ENCODE measurements around the gene FOXD2. TPM values are rescaled to one million over a fixed set of nuclear protein-coding genes. Genes with fewer than 3 reads are reported as not detected.
"Not testable (repeated sequence)": the region's sequence is repeated elsewhere in the genome, so short reads cannot be mapped to it uniquely, and the experiment has no call there.

Gene FOXD2
- polyA plus RNA-seq, 3 donors = 0.03 to 0.11 TPM; not detected in 1

- intact Hi-C loops (cut with micrococcal nuclease) = no loop called here
- Mint-ChIP-seq H3K4me3 (peak overlapping the region in 1 of 2 donors; percentile 40), H3K4me1 (no peaks in the 10 kb centered on the region), H3K36me3 (no peaks in the 10 kb centered on the region), H3K9me3 (peaks cover 0 to 5% (median 0%) of the 10 kb centered on the region in 7 donors), H3K27me3 (ENCODE audit: low read depth in 3 of 3) (peaks cover 41 to 70% (median 57%) of the 10 kb centered on the region in 3 donors), H3K27ac (no peak overlapping the region)
- H3K4me2 ChIP-seq (replicated peaks; ENCODE audit: extremely low read depth, low read length, poor library complexity, severe bottlenecking) = no peak overlapping the region
- H3K27ac ChIP-seq (ENCODE audit: low read depth in 1 of 2, low read length in 2 of 2) = no peak overlapping the region
- no peak overlapping the region for H3K4me3 ChIP-seq (replicated peaks in 1 of 3; ENCODE audit: low read depth in 2 of 3, low read length in 3 of 3)
- H2AFZ ChIP-seq (ENCODE audit: insufficient read depth, low read depth, low read length, poor library complexity, severe bottlenecking) = no peak overlapping the region
- H3K27me3 ChIP-seq (ENCODE audit: control insufficient read depth in 2 of 2, insufficient read depth in 2 of 2, low read length in 2 of 2) = peaks cover 36 to 37% of the 10 kb centered on the region in 2 donors
- H3K9me3 ChIP-seq (replicated peaks in 1 of 2; ENCODE audit: control insufficient read depth in 1 of 2, insufficient read depth in 1 of 2, low read length in 2 of 2) = no peaks in the 10 kb centered on the region
- H3K4me1 ChIP-seq (ENCODE audit: control insufficient read depth in 1 of 2, insufficient read depth in 2 of 2, low read length in 2 of 2) = no peaks in the 10 kb centered on the region
- WGBS (ENCODE audit: insufficient coverage) = no CpG with 5 or more reads among the region's 4 CpGs
- no peak overlapping the region for H3K9ac ChIP-seq (ENCODE audit: insufficient read depth, low read length, poor library complexity, severe bottlenecking)
- no peak for DNase-seq
- TF ChIP-seq, protein P1, sequence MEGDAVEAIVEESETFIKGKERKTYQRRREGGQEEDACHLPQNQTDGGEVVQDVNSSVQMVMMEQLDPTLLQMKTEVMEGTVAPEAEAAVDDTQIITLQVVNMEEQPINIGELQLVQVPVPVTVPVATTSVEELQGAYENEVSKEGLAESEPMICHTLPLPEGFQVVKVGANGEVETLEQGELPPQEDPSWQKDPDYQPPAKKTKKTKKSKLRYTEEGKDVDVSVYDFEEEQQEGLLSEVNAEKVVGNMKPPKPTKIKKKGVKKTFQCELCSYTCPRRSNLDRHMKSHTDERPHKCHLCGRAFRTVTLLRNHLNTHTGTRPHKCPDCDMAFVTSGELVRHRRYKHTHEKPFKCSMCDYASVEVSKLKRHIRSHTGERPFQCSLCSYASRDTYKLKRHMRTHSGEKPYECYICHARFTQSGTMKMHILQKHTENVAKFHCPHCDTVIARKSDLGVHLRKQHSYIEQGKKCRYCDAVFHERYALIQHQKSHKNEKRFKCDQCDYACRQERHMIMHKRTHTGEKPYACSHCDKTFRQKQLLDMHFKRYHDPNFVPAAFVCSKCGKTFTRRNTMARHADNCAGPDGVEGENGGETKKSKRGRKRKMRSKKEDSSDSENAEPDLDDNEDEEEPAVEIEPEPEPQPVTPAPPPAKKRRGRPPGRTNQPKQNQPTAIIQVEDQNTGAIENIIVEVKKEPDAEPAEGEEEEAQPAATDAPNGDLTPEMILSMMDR (IDR thresholded peaks at IDR 0.05) = no peak
- H3K36me3 ChIP-seq (replicated peaks in 1 of 2; ENCODE audit: control insufficient read depth in 1 of 2, insufficient read depth in 2 of 2, low read length in 2 of 2) = no peaks in the 10 kb centered on the region
- no peaks in the 10 kb centered on the region for H3K79me2 ChIP-seq (ENCODE audit: insufficient read depth, low read length)
- H4K20me1 ChIP-seq (ENCODE audit: insufficient read depth, low read length) = no peaks in the 10 kb centered on the region
These were observed 18.4 kb downstream of the FOXD2 start for GRCh38 chr1:47456250-47456649.

GRCh38 chr1:47457547-47457946 is 19.7 kb downstream of the FOXD2 start:
- H3K27me3 ChIP-seq (ENCODE audit: control insufficient read depth in 2 of 2, insufficient read depth in 2 of 2, low read length in 2 of 2) = peaks cover 33 to 36% of the 10 kb centered on the region in 2 donors
- WGBS (ENCODE audit: insufficient coverage) = 91% methylated on average over 10 of the region's 16 CpGs
- H3K79me2 ChIP-seq (ENCODE audit: insufficient read depth, low read length); intact Hi-C loops (cut with micrococcal nuclease); H3K36me3 ChIP-seq (replicated peaks in 1 of 2; ENCODE audit: control insufficient read depth in 1 of 2, insufficient read depth in 2 of 2, low read length in 2 of 2); H3K4me1 Mint-ChIP-seq; H3K36me3 Mint-ChIP-seq; H3K9me3 Mint-ChIP-seq; H3K4me2 ChIP-seq (replicated peaks; ENCODE audit: extremely low read depth, low read length, poor library complexity, severe bottlenecking); H3K4me1 ChIP-seq (ENCODE audit: control insufficient read depth in 1 of 2, insufficient read depth in 2 of 2, low read length in 2 of 2); H3K9ac ChIP-seq (ENCODE audit: insufficient read depth, low read length, poor library complexity, severe bottlenecking); H3K4me3 ChIP-seq (replicated peaks in 1 of 3; ENCODE audit: low read depth in 2 of 3, low read length in 3 of 3); DNase-seq; H3K9me3 ChIP-seq (replicated peaks in 1 of 2; ENCODE audit: control insufficient read depth in 1 of 2, insufficient read depth in 1 of 2, low read length in 2 of 2); H2AFZ ChIP-seq (ENCODE audit: insufficient read depth, low read depth, low read length, poor library complexity, severe bottlenecking); H4K20me1 ChIP-seq (ENCODE audit: insufficient read depth, low read length); H3K27ac ChIP-seq (ENCODE audit: low read depth in 1 of 2, low read length in 2 of 2): not testable (repeated sequence)
- H3K27ac Mint-ChIP-seq = peak overlapping the region in 1 of 7 donors; percentile 55
- H3K27me3 Mint-ChIP-seq (ENCODE audit: low read depth in 3 of 3) = peaks cover 33 to 66% (median 52%) of the 10 kb centered on the region in 3 donors
- H3K4me3 Mint-ChIP-seq = peak overlapping the region in 1 of 2 donors; percentile 31
